Stimulated activated CD4-positive, alpha-beta T cell treated with anti-CD3 and anti-CD28 coated beads, Interleukin-12 subunit alpha, Interleukin-12 subunit beta, amount 100 ng/mL, for 48 hours (primary cell): ENCODE results near the gene UGT1A6.
"Not testable (repeated sequence)": the region's sequence is repeated elsewhere in the genome, so short reads cannot be mapped to it uniquely, and the experiment has no call there.

ENCODE experiments used
- DNase-seq, 3 donors: peaks; one replicate each; pipeline ENCODE4 v3.0.0-alpha.2; 2020; ENCODE audit warnings: low read depth in 2 of 3, low spot score in 1 of 3

UGT1A6 gene

GRCh38 chr2:233714121-233714520 is 21.4 kb downstream of the UGT1A6 start:
- no peak for DNase-seq

- DNase-seq = no peak
Observed at GRCh38 chr2:233718552-233718951, 25.9 kb downstream of the UGT1A6 start, which contains the start of gene UGT1A4. UGT1A4 (plus strand) TSS chr2:233718736; CDS start chr2:233718821, 85 bp downstream.

GRCh38 chr2:233728723-233729301 is 36.1 kb downstream of the UGT1A6 start, which contains the start of gene UGT1A3:
UGT1A3 (plus strand) TSS chr2:233729042; CDS start chr2:233729127, 85 bp downstream.
- no peak for DNase-seq

- not testable (repeated sequence) for DNase-seq
Observed at GRCh38 chr2:233736868-233737653, 44.4 kb downstream of the UGT1A6 start.

- DNase-seq = no peak
Observed at GRCh38 chr2:233740870-233741269, 48.2 kb downstream of the UGT1A6 start.

GRCh38 chr2:233743464-233744259 is 51.0 kb downstream of the UGT1A6 start:
- no peak for DNase-seq

GRCh38 chr2:233745073-233745755 is 52.5 kb downstream of the UGT1A6 start:
- DNase-seq = no peak

- DNase-seq = not testable (repeated sequence)
Observed at GRCh38 chr2:233745838-233746237, 53.1 kb downstream of the UGT1A6 start.

- no peak for DNase-seq
Observed at GRCh38 chr2:233746475-233747282, 54.0 kb downstream of the UGT1A6 start.

GRCh38 chr2:233747283-233747544 is 54.5 kb downstream of the UGT1A6 start:
- no peak for DNase-seq

GRCh38 chr2:233750689-233751088 is 58.0 kb downstream of the UGT1A6 start:
- DNase-seq = not testable (repeated sequence)

- not testable (repeated sequence) for DNase-seq
Observed at GRCh38 chr2:233751212-233752009, 58.7 kb downstream of the UGT1A6 start.

GRCh38 chr2:233754872-233755611 is 62.4 kb downstream of the UGT1A6 start:
- no peak for DNase-seq

- DNase-seq = no peak
Observed at GRCh38 chr2:233756429-233757081, 63.9 kb downstream of the UGT1A6 start.

GRCh38 chr2:233758141-233758540 is 65.5 kb downstream of the UGT1A6 start:
- DNase-seq = no peak

- DNase-seq = no peak
Observed at GRCh38 chr2:233758849-233759248, 66.2 kb downstream of the UGT1A6 start.

- no peak for DNase-seq
Observed at GRCh38 chr2:233760043-233760442, 67.4 kb downstream of the UGT1A6 start, which contains the start of gene UGT1A1. UGT1A1 (plus strand) TSS chr2:233760270; CDS start chr2:233760288, 18 bp downstream.

GRCh38 chr2:233761040-233761769 is 68.5 kb downstream of the UGT1A6 start:
- DNase-seq = no peak
